Fibroblast of lung (primary cell): ENCODE results near the gene LRRC15.

Experiments
- EZH2 ChIP-seq: IDR thresholded peaks from 2 replicates; pipeline ENCODE4 v1.5.1; 2012; ENCODE audit warnings: low read length, control low read depth, mild to moderate bottlenecking; ENCODE audit errors: missing control alignments
- TF ChIP-seq, protein P1 (sequence below), 2 donors: IDR thresholded peaks in 1 of 2; conservative IDR thresholded peaks in 1 of 2; 1 replicate in 1 of 2; 2 replicates in 1 of 2; pipeline ENCODE4 v1.5.1; 2011 to 2012; ENCODE audit warnings: low read length in 2 of 2, control low read depth in 1 of 2, inconsistent platforms in 1 of 2, low read depth in 1 of 2, mild to moderate bottlenecking in 1 of 2

DNA sequence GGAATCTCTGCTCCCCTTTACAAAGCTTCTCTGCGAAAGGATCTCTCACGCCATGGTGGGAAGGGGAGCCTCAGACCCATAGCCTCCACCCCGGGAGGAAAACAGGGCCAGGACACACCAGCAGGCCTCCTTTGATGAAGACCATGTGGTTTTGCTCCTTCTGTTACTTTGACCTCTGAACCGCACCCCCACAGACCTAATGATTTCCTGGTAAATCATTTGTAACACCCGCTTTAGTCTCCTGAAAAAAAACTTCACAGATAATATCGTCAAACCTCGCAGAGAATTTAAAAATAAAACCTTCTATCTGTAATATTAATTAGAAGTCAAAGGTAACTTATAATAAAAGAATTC, 36.7 kb downstream of the LRRC15 start:
- no peak for TF ChIP-seq EZH2
- TF ChIP-seq, protein P1, sequence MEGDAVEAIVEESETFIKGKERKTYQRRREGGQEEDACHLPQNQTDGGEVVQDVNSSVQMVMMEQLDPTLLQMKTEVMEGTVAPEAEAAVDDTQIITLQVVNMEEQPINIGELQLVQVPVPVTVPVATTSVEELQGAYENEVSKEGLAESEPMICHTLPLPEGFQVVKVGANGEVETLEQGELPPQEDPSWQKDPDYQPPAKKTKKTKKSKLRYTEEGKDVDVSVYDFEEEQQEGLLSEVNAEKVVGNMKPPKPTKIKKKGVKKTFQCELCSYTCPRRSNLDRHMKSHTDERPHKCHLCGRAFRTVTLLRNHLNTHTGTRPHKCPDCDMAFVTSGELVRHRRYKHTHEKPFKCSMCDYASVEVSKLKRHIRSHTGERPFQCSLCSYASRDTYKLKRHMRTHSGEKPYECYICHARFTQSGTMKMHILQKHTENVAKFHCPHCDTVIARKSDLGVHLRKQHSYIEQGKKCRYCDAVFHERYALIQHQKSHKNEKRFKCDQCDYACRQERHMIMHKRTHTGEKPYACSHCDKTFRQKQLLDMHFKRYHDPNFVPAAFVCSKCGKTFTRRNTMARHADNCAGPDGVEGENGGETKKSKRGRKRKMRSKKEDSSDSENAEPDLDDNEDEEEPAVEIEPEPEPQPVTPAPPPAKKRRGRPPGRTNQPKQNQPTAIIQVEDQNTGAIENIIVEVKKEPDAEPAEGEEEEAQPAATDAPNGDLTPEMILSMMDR (conservative IDR thresholded peaks at IDR 0.05 in 1 of 2, IDR thresholded peaks at IDR 0.05 in 1 of 2; ENCODE audit: low read depth in 1 of 2, low read length in 2 of 2) = no peak
